ENCODE data around the gene PRKCD. TPM values are rescaled to one million over a fixed set of nuclear protein-coding genes. Genes with fewer than 3 reads are reported as not detected.

The PRKCD gene
- total RNA-seq, 1 donor from 2014 or later, result 24.0 TPM

- H3K27me3 Mint-ChIP-seq, result peaks cover 8% of the 10 kb centered on the region
- H3K9me3 Mint-ChIP-seq, result no peaks in the 10 kb centered on the region
- H3K27ac Mint-ChIP-seq, result peak overlapping the region; percentile 33
- H3K4me3 Mint-ChIP-seq, result no peak overlapping the region
- DNase-seq (ENCODE audit: extremely low spot score, unreplicated experiment), result no peak
- H3K36me3 Mint-ChIP-seq, result peaks cover 11% of the 10 kb centered on the region
- no peak for TF ChIP-seq CTCF (conservative IDR thresholded peaks at IDR 0.05)
- peaks cover 6% of the 10 kb centered on the region for H3K4me1 Mint-ChIP-seq (ENCODE audit: unreplicated experiment)
These were observed 61.3 kb downstream of the PRKCD start for GRCh38 chr3:53222183-53222901.

GRCh38 chr3:53223025-53223424 lies 62.0 kb downstream of the PRKCD start:
- H3K4me3 Mint-ChIP-seq, result no peak overlapping the region
- H3K27ac Mint-ChIP-seq, result no peak overlapping the region
- H3K9me3 Mint-ChIP-seq, result no peaks in the 10 kb centered on the region
- TF ChIP-seq CTCF (conservative IDR thresholded peaks at IDR 0.05), result no peak
- H3K36me3 Mint-ChIP-seq, result peaks cover 15% of the 10 kb centered on the region
- peaks cover 6% of the 10 kb centered on the region for H3K4me1 Mint-ChIP-seq (ENCODE audit: unreplicated experiment)
- peaks cover 6% of the 10 kb centered on the region for H3K27me3 Mint-ChIP-seq
- no peak for DNase-seq (ENCODE audit: extremely low spot score, unreplicated experiment)

GRCh38 chr3:53223541-53223966 lies 62.5 kb downstream of the PRKCD start:
- Mint-ChIP-seq H3K4me1 (ENCODE audit: unreplicated experiment) (peaks cover 6% of the 10 kb centered on the region), H3K27ac (no peak overlapping the region), H3K9me3 (no peaks in the 10 kb centered on the region), H3K36me3 (peaks cover 15% of the 10 kb centered on the region), H3K27me3 (peaks cover 2% of the 10 kb centered on the region), H3K4me3 (no peak overlapping the region)
- DNase-seq (ENCODE audit: extremely low spot score, unreplicated experiment), result no peak
- no peak for TF ChIP-seq CTCF (conservative IDR thresholded peaks at IDR 0.05)

GRCh38 chr3:53224026-53224425 lies 63.0 kb downstream of the PRKCD start:
- peaks cover 15% of the 10 kb centered on the region for H3K36me3 Mint-ChIP-seq
- DNase-seq (ENCODE audit: extremely low spot score, unreplicated experiment), result no peak
- H3K4me3 Mint-ChIP-seq, result no peak overlapping the region
- peaks cover 2% of the 10 kb centered on the region for H3K27me3 Mint-ChIP-seq
- H3K4me1 Mint-ChIP-seq (ENCODE audit: unreplicated experiment), result peaks cover 6% of the 10 kb centered on the region
- H3K9me3 Mint-ChIP-seq, result no peaks in the 10 kb centered on the region
- H3K27ac Mint-ChIP-seq, result no peak overlapping the region
- TF ChIP-seq CTCF (conservative IDR thresholded peaks at IDR 0.05), result no peak

GRCh38 chr3:53224536-53224935 lies 63.5 kb downstream of the PRKCD start:
- H3K4me3 Mint-ChIP-seq, result no peak overlapping the region
- no peak overlapping the region for H3K27ac Mint-ChIP-seq
- H3K4me1 Mint-ChIP-seq (ENCODE audit: unreplicated experiment), result peaks cover 6% of the 10 kb centered on the region
- peaks cover 15% of the 10 kb centered on the region for H3K36me3 Mint-ChIP-seq
- no peaks in the 10 kb centered on the region for H3K9me3 Mint-ChIP-seq
- peaks cover 2% of the 10 kb centered on the region for H3K27me3 Mint-ChIP-seq
- DNase-seq (ENCODE audit: extremely low spot score, unreplicated experiment), result no peak
- no peak for TF ChIP-seq CTCF (conservative IDR thresholded peaks at IDR 0.05)

Measured in type B pancreatic cell (in vitro differentiated cells).